BLaER1 (cell line): ENCODE results near the gene CPNE5.
A peak's percentile ranks its signal among the peaks of the same experiment; 100 is the strongest.

Experiments used
- H3K27ac ChIP-seq: shearing (Covaris generic); formaldehyde crosslinking; 2 replicates; pipeline ENCODE4 v1.8.1; 2022
- H3K27me3 ChIP-seq: shearing (Covaris generic); formaldehyde crosslinking; 2 replicates; pipeline ENCODE4 v1.8.1; 2022
- H3K36me3 ChIP-seq: shearing (Covaris generic); formaldehyde crosslinking; 2 replicates; pipeline ENCODE4 v1.8.1; 2022
- H3K4me1 ChIP-seq: shearing (Covaris generic); formaldehyde crosslinking; 2 replicates; pipeline ENCODE4 v1.8.1; 2022
- H3K4me2 ChIP-seq: shearing (Covaris generic); formaldehyde crosslinking; 2 replicates; pipeline ENCODE4 v1.8.1; 2022
- H3K4me3 ChIP-seq: shearing (Covaris generic); formaldehyde crosslinking; 2 replicates; pipeline ENCODE4 v1.8.1; 2022
- H3K9ac ChIP-seq: shearing (Covaris generic); formaldehyde crosslinking; 2 replicates; pipeline ENCODE4 v1.8.1; 2022
- H3K9me3 ChIP-seq: shearing (Covaris generic); formaldehyde crosslinking; 2 replicates; pipeline ENCODE4 v1.8.1; 2022
- H4K20me1 ChIP-seq: shearing (Covaris generic); formaldehyde crosslinking; 2 replicates; pipeline ENCODE4 v1.8.1; 2022
- Cebpa-rat ChIP-seq: shearing (Covaris generic); IDR thresholded peaks from 2 replicates; pipeline ENCODE4 v1.8.1; 2022

Gene CPNE5

DNA sequence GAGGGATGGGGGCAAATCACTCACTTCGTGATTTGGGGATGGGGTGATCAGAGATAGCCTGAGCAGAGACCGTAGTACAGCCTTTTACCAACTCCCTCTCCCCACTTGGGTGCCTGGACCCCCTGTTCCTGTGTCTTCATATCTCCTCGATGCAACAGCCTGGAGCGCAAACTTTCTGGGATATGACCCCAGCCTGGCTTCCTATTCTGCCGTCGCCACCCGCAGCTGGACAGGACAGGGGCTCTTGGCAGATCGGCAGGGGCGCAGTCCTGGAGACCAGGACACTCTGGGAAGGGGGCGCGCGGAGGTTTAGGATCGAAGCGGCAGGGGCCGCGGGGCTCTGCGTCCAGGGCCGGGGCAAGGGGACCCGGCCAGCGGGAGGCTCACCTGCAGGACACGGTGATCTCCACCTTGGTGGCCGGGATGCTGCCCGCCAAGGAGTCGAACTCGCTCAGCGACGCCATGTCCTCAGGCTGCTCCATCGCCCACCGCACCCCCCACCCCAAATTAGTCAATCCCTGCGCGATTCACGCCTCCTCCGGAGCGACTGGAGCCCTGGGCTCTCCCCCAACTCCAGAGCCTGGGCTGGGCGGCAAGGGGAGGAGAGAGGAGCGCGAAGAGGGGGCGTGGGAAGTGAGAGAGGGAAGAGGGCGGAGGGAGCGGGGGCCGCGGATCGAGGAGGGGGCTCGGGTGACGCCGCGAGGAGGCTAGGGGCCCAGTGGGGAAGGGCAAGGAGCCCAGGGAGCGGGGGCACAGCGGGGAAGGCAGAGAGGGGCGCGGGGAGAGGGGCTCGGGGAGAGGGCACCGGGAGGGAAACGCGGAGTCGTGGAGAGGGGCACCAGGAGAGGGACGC is at the start of gene CPNE5:
Gene CPNE5, minus strand, starts transcription at position 549 of the 853 bp plus-strand sequence. Its CDS starts 67 bp downstream, at position 482.
- TF ChIP-seq Cebpa-rat: no peak
- H3K4me3 ChIP-seq: peak within 1 kb of the TSS; percentile 64
- peaks cover 42% of the 10 kb centered on the region for H4K20me1 ChIP-seq
- peaks cover 69% of the 10 kb centered on the region for H3K27me3 ChIP-seq
- no peak within 1 kb of the TSS for H3K27ac ChIP-seq
- no peaks in the 10 kb centered on the region for H3K9me3 ChIP-seq
- peaks cover 31% of the 10 kb centered on the region for H3K4me1 ChIP-seq
- H3K4me2 ChIP-seq: peak within 1 kb of the TSS; percentile 91
- H3K9ac ChIP-seq: 0 out of 2 replicates have a peak within 1 kb of the TSS, but pooled peaks have one; percentile 41
- H3K36me3 ChIP-seq: no peaks in the 10 kb centered on the region

GRCh38 chr6:36888115-36888643 is 48.9 kb upstream of the CPNE5 start:
- H3K27ac ChIP-seq: no peak overlapping the region
- H3K9me3 ChIP-seq: no peaks in the 10 kb centered on the region
- no peak overlapping the region for H3K4me3 ChIP-seq
- no peaks in the 10 kb centered on the region for H3K27me3 ChIP-seq
- peaks cover 13% of the 10 kb centered on the region for H3K36me3 ChIP-seq
- no peak for TF ChIP-seq Cebpa-rat
- no peak overlapping the region for H3K4me2 ChIP-seq
- H3K4me1 ChIP-seq: peaks cover 23% of the 10 kb centered on the region
- H3K9ac ChIP-seq: no peak overlapping the region
- 0 out of 2 replicates have a peak, but pooled peaks cover 10% of the 10 kb centered on the region for H4K20me1 ChIP-seq

GRCh38 chr6:36886950-36887618 is 47.8 kb upstream of the CPNE5 start:
- TF ChIP-seq Cebpa-rat: no peak
- H3K9me3 ChIP-seq: no peaks in the 10 kb centered on the region
- H3K4me2 ChIP-seq: peak overlapping the region; percentile 95
- peaks cover 23% of the 10 kb centered on the region for H3K4me1 ChIP-seq
- H3K4me3 ChIP-seq: peak overlapping the region; percentile 77
- H3K27me3 ChIP-seq: no peaks in the 10 kb centered on the region
- H3K27ac ChIP-seq: no peak overlapping the region
- 0 out of 2 replicates have a peak overlapping the region, but pooled peaks have one; percentile 75 for H3K9ac ChIP-seq
- H3K36me3 ChIP-seq: peaks cover 3% of the 10 kb centered on the region; the same call in 1 of the 2 replicates
- H4K20me1 ChIP-seq: 0 out of 2 replicates have a peak, but pooled peaks cover 3% of the 10 kb centered on the region

- no peaks in the 10 kb centered on the region for H3K27me3 ChIP-seq
- H3K36me3 ChIP-seq: no peaks in the 10 kb centered on the region
- H3K9me3 ChIP-seq: no peaks in the 10 kb centered on the region; the same call in 1 of the 2 replicates
- peak within 1 kb of the TSS; percentile 77 for H3K4me3 ChIP-seq
- H4K20me1 ChIP-seq: no peaks in the 10 kb centered on the region
- peaks cover 23% of the 10 kb centered on the region for H3K4me1 ChIP-seq
- TF ChIP-seq Cebpa-rat: no peak
- H3K27ac ChIP-seq: peak within 1 kb of the TSS; percentile 76
- peak within 1 kb of the TSS; percentile 75 for H3K9ac ChIP-seq
- peak within 1 kb of the TSS; percentile 95 for H3K4me2 ChIP-seq
Measured at GRCh38 chr6:36885461-36886401, 46.5 kb upstream of the CPNE5 start, which contains the start of gene C6orf89. TSS of gene C6orf89 (plus strand) at chr6:36885952. CDS start at chr6:36899445, 13,493 bp downstream.

DNA sequence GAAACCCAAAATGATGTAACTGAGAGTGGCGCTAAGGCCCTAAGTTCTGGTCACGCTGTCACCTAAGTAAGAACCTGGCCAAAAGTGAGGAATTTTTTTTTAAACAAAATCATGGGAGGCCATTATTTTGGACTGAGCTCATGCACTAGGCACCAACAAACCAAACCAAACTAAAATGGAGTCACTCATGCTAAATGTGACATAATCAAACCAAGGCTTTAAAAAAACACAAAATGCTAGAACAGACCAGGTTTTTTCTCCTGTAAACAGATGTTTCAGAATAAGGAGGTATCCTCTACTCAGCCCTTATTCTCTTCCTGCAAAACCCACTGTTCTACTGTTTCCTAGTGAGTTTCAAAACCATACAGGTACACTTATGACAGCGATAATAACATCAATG is 45.4 kb upstream of the CPNE5 start:
- H3K4me3 ChIP-seq: no peak overlapping the region
- no peak overlapping the region for H3K9ac ChIP-seq
- H3K27ac ChIP-seq: no peak overlapping the region
- no peaks in the 10 kb centered on the region for H3K36me3 ChIP-seq
- no peaks in the 10 kb centered on the region; the same call in 1 of the 2 replicates for H3K9me3 ChIP-seq
- H3K4me1 ChIP-seq: peaks cover 23% of the 10 kb centered on the region
- H4K20me1 ChIP-seq: no peaks in the 10 kb centered on the region
- peak overlapping the region; percentile 95; the same call in 1 of the 2 replicates for H3K4me2 ChIP-seq
- no peak for TF ChIP-seq Cebpa-rat
- no peaks in the 10 kb centered on the region for H3K27me3 ChIP-seq

- H3K4me2 ChIP-seq: peak overlapping the region; percentile 84
- H3K36me3 ChIP-seq: peaks cover 21% of the 10 kb centered on the region
- H3K27me3 ChIP-seq: no peaks in the 10 kb centered on the region
- TF ChIP-seq Cebpa-rat: no peak
- H3K4me1 ChIP-seq: peaks cover 34% of the 10 kb centered on the region
- H3K4me3 ChIP-seq: peak overlapping the region; percentile 88
- peak overlapping the region; percentile 92 for H3K9ac ChIP-seq
- H3K27ac ChIP-seq: peak overlapping the region; percentile 95
- no peaks in the 10 kb centered on the region for H3K9me3 ChIP-seq
- H4K20me1 ChIP-seq: no peaks in the 10 kb centered on the region
Measured at GRCh38 chr6:36875250-36875633, 36.0 kb upstream of the CPNE5 start.

DNA sequence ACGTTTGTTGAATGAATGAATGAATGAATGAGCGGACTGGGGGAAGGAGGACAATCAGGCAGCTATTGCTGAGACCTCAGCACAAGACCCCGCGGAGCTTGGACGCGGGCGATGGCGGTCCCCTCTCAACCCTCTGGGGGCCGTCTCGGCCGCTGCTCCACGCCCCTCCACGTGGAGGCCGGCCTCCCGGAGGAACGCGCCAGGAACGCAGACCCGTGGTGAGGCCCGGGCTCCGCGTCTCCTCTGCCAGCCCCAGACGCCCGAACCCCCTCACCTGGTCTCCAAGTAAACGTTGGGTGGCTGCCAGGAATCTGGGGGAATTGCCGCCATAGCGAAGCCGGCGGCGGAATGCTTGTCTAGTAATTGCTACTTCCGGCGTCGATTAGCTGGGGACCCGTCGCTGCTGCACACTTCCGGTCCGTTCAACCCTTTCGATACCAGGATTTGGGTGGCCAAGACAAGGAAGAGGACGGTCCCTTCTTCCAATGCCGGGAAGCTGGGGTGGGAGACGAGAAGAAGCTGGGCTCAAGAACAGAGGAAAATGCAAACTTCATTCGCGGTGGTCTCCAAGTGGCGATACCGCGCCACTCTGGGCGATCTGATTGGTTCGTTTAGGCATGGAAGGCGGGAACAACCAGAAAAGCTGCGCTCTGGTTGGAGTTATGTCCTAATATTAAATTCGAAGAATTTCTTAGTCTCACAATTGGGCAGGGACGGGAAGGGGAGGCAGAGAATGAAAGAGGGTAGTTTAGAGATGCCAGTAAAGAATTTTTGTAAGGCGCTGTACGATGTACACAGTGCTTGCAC is 35.4 kb upstream of the CPNE5 start, which contains the start of gene PPIL1:
Gene PPIL1, minus strand, starts transcription at position 361 of the 807 bp plus-strand sequence. Its CDS starts 31 bp downstream, at position 330.
- Histone ChIP-seq H3K9me3 (no peaks in the 10 kb centered on the region), H3K27me3 (no peaks in the 10 kb centered on the region), H3K4me3 (peak within 1 kb of the TSS; percentile 88), H3K27ac (peak within 1 kb of the TSS; percentile 95), H3K9ac (peak within 1 kb of the TSS; percentile 92), H4K20me1 (no peaks in the 10 kb centered on the region), H3K4me1 (peaks cover 36% of the 10 kb centered on the region), H3K36me3 (peaks cover 25% of the 10 kb centered on the region), H3K4me2 (peak within 1 kb of the TSS; percentile 84)
- no peak for TF ChIP-seq Cebpa-rat
